NOMO-1 treated with DMSO at 0.1 percent for 48 hours (cell line): ENCODE results near the gene NHLH1.
"Not testable (repeated sequence)": the region's sequence is repeated elsewhere in the genome, so short reads cannot be mapped to it uniquely, and the experiment has no call there.

Experiments
- DNase-seq: peaks from one replicate; lab custom pipeline; 2025; ENCODE audit not compliant: unreplicated experiment; lab: John Stamatoyannopoulos, UW

NHLH1 gene

GRCh38 chr1:160376525-160377131 lies 9.8 kb downstream of the NHLH1 start:
- peak; percentile 75 for DNase-seq

- no peak for DNase-seq
Observed at GRCh38 chr1:160377585-160378206, 10.8 kb downstream of the NHLH1 start.

- not testable (repeated sequence) for DNase-seq
Observed at GRCh38 chr1:160384812-160385211, 17.9 kb downstream of the NHLH1 start.

GRCh38 chr1:160388406-160388805 lies 21.5 kb downstream of the NHLH1 start:
- not testable (repeated sequence) for DNase-seq

GRCh38 chr1:160394673-160395072 lies 27.8 kb downstream of the NHLH1 start:
- no peak for DNase-seq

- DNase-seq, result no peak
Observed at GRCh38 chr1:160397651-160398050, 30.8 kb downstream of the NHLH1 start.

GRCh38 chr1:160398823-160399222 lies 32.0 kb downstream of the NHLH1 start:
- DNase-seq, result no peak

- no peak for DNase-seq
Observed at GRCh38 chr1:160399544-160400222, 32.8 kb downstream of the NHLH1 start.

GRCh38 chr1:160400223-160400645 lies 33.4 kb downstream of the NHLH1 start, which contains the start of gene VANGL2:
Gene VANGL2, plus strand, starts transcription at chr1:160400564. Its CDS starts 15,274 bp downstream, at chr1:160415838.
- no peak for DNase-seq

- no peak for DNase-seq
Observed at GRCh38 chr1:160400646-160401486, 34.0 kb downstream of the NHLH1 start.

- no peak for DNase-seq
Observed at GRCh38 chr1:160401487-160401805, 34.6 kb downstream of the NHLH1 start.

GRCh38 chr1:160402001-160402795 lies 35.3 kb downstream of the NHLH1 start:
- no peak for DNase-seq

- DNase-seq, result no peak
Observed at GRCh38 chr1:160403244-160403643, 36.4 kb downstream of the NHLH1 start.

- DNase-seq, result no peak
Observed at GRCh38 chr1:160404094-160404493, 37.2 kb downstream of the NHLH1 start.

- no peak for DNase-seq
Observed at GRCh38 chr1:160405331-160405877, 38.5 kb downstream of the NHLH1 start.

GRCh38 chr1:160406131-160406968 lies 39.5 kb downstream of the NHLH1 start:
- no peak for DNase-seq

GRCh38 chr1:160407839-160408801 lies 41.2 kb downstream of the NHLH1 start:
- DNase-seq, result no peak

GRCh38 chr1:160408864-160409263 lies 42.0 kb downstream of the NHLH1 start:
- no peak for DNase-seq
